Brain microvascular endothelial cell (primary cell): ENCODE results near the gene TXNL4A.
A peak's percentile ranks its signal among the peaks of the same experiment; 100 is the strongest.

Experiments used
- DNase-seq: peaks from one replicate; pipeline ENCODE4 v3.0.0-alpha.2; 2020
- H3K27ac ChIP-seq: fragments of 250-450 bp; sonication (Bioruptor Pico); 2 replicates; pipeline ENCODE4 v1.5.1; 2020; ENCODE audit warnings: mild to moderate bottlenecking, moderate library complexity
- H3K27me3 ChIP-seq: fragments of 250-450 bp; sonication (Bioruptor Pico); replicated peaks from 2 replicates; pipeline ENCODE4 v1.5.1; 2020; ENCODE audit warnings: mild to moderate bottlenecking
- H3K36me3 ChIP-seq: fragments of 250-450 bp; sonication (Bioruptor Pico); replicated peaks from 2 replicates; pipeline ENCODE4 v1.5.1; 2020; ENCODE audit warnings: mild to moderate bottlenecking
- H3K4me3 ChIP-seq: 2 replicates; pipeline ENCODE4 v1.5.1; 2011; ENCODE audit warnings: low read depth, mild to moderate bottlenecking, control low read depth, low read length, moderate library complexity
- CTCF ChIP-seq: IDR thresholded peaks from 2 replicates; pipeline ENCODE4 v1.5.1; 2011; ENCODE audit warnings: low read depth, mild to moderate bottlenecking, moderate library complexity, low read length, control low read depth, inconsistent platforms; ENCODE audit errors: missing control alignments
- in situ Hi-C: cut with HindIII; loops from 2 replicates; pipeline ENCODE4 v1.10.0; 2017; ENCODE audit warnings: low sequenced_read_pairs, low pct_ligation_motif_present

The TXNL4A gene

GRCh38 chr18:79965119-79965902 lies 23.1 kb downstream of the TXNL4A start:
- DNase-seq: peak; percentile 61
- H3K4me3 ChIP-seq: peak overlapping the region; percentile 52

GRCh38 chr18:79964330-79965118 lies 23.8 kb downstream of the TXNL4A start, which contains the start of gene HSBP1L1:
TSS of gene HSBP1L1 (plus strand) at chr18:79964643. CDS start at chr18:79964736, 93 bp downstream.
- Histone ChIP-seq H3K36me3 (no peaks in the 10 kb centered on the region), H3K27me3 (no peaks in the 10 kb centered on the region), H3K27ac (peak within 1 kb of the TSS; percentile 51), H3K4me3 (peak within 1 kb of the TSS; percentile 52)
- DNase-seq: no peak
- TF ChIP-seq CTCF: no peak
- in situ Hi-C loops: no loop called here

More at GRCh38 chr18:79965119-79965902, 23.1 kb downstream of the TXNL4A start:
- Histone ChIP-seq H3K27ac (peak overlapping the region; percentile 51), H3K36me3 (peaks cover under 1% of the 10 kb centered on the region), H3K27me3 (no peaks in the 10 kb centered on the region)
- no peak for TF ChIP-seq CTCF
- in situ Hi-C loops: no loop called here

- Histone ChIP-seq H3K4me3 (peak overlapping the region; percentile 52), H3K27me3 (no peaks in the 10 kb centered on the region), H3K27ac (no peak overlapping the region), H3K36me3 (no peaks in the 10 kb centered on the region)
- in situ Hi-C loops: no loop called here
- no peak for DNase-seq
- TF ChIP-seq CTCF: no peak
Observed at GRCh38 chr18:79963658-79964329, 24.6 kb downstream of the TXNL4A start.

- Histone ChIP-seq H3K27me3 (no peaks in the 10 kb centered on the region), H3K27ac (no peak overlapping the region), H3K4me3 (no peak overlapping the region), H3K36me3 (no peaks in the 10 kb centered on the region)
- in situ Hi-C loops: no loop called here
- TF ChIP-seq CTCF: no peak
- no peak for DNase-seq
Observed at GRCh38 chr18:79962835-79963657, 25.3 kb downstream of the TXNL4A start.

- no peak overlapping the region for H3K27ac ChIP-seq
- H3K4me3 ChIP-seq: no peak overlapping the region
Observed at GRCh38 chr18:79962311-79962710, 26.1 kb downstream of the TXNL4A start.

More at GRCh38 chr18:79962311-79962710, 26.1 kb downstream of the TXNL4A start:
- no peak for TF ChIP-seq CTCF
- DNase-seq: peak; percentile 41
- Histone ChIP-seq H3K27me3 (no peaks in the 10 kb centered on the region), H3K36me3 (no peaks in the 10 kb centered on the region)
- in situ Hi-C loops: no loop called here
